Mammary epithelial cell (primary cell): ENCODE data around the gene LMAN2.

ENCODE experiments used
- CTCF ChIP-seq, 2 donors: IDR thresholded peaks in 1 of 2; conservative IDR thresholded peaks in 1 of 2; 2 replicates each; pipeline ENCODE4 v1.5.1; 2011 to 2012; ENCODE audit warnings: inconsistent platforms in 2 of 2, low read length in 2 of 2, mild to moderate bottlenecking in 2 of 2, control low read depth in 1 of 2, low read depth in 1 of 2; ENCODE audit not compliant: insufficient read depth in 1 of 2; ENCODE audit errors: extremely low read depth in 1 of 2
- EZH2 ChIP-seq: IDR thresholded peaks from 2 replicates; pipeline ENCODE4 v1.6.1; 2012; ENCODE audit warnings: low read length, inconsistent platforms, borderline replicate concordance

DNA sequence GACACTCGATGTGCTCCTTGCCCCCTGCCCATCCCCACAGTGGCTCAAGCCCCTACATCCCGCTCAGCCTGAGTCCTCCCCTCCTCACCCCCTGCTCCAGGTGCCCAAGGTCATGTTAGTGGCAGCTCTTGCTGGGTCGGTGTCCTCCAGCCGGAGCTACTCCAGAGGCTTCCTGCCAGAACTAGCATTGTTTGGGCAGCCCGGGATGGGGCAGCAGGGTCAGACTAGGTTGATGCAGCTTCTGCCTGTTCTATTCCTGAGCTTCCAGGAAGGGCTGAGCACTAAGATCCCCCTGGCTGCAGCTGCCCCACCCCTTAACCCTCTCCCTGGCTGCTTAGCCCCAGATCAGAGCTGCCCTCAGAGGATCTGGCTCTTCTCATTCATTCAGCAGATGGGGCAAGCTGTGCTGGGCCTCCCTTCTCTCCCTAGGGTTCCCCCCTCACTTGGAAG is 6.9 kb upstream of the LMAN2 start:
- no peak for TF ChIP-seq CTCF (conservative IDR thresholded peaks at IDR 0.05 in 1 of 2, IDR thresholded peaks at IDR 0.05 in 1 of 2; ENCODE audit: extremely low read depth in 1 of 2, insufficient read depth in 1 of 2, low read depth in 1 of 2, low read length in 2 of 2)
- no peak for TF ChIP-seq EZH2
